Measurements from ENCODE around the gene NT5C1B. TPM values are rescaled to one million over a fixed set of nuclear protein-coding genes. Genes with fewer than 3 reads are reported as not detected.

The NT5C1B gene
- total RNA-seq, 2 donors from 2014 or later, result not detected

DNA sequence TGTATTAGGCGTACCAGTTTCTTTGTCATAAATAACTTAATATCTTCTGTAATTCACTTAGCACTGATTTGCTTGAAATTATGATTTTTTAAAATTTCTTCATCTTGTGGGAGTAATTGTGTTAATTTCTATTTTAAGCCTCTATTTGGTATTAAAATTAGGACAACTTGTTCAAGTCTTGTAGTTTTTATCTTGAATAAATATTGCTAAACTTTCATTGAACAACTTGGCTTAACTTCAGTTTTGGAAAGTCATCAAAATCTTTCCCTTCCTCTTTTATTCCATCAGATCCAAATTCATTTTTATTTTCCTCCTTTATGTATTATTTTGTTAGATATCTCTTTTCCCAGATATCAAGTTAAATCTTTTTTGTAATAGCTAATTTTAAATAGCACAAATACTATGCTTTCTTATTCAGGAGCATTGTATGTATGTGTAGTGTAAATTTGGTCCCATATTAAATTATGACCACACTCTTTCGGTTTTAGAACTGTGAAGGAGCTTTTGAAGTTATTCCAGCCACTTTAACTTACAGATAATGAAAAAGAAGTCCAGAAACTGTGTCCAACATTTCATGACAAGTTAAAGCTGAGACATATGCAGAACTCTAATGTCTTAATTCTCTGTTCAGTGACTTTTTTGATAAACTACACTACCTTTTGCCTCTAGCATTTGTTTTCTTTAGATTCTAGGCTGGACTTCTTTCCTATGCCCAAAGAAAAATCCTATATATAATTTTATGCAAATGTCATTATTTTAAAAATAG lies 31.7 kb upstream of the NT5C1B start:
- Histone ChIP-seq H3K9me3 (ENCODE audit: control insufficient read depth, low read length) (no peaks in the 10 kb centered on the region), H3K4me1 (ENCODE audit: control insufficient read depth, insufficient read depth, low read length) (no peaks in the 10 kb centered on the region), H3K27ac (ENCODE audit: low read depth, low read length) (no peak overlapping the region), H3K9ac (ENCODE audit: extremely low read depth, low read length, poor library complexity, severe bottlenecking) (no peak overlapping the region), H3K27me3 (ENCODE audit: control insufficient read depth, insufficient read depth, low read length, poor library complexity, severe bottlenecking) (no peaks in the 10 kb centered on the region), H3K36me3 (ENCODE audit: control insufficient read depth, insufficient read depth, low read length) (no peaks in the 10 kb centered on the region), H3K4me3 (ENCODE audit: low read length) (no peak overlapping the region)
- Mint-ChIP-seq H3K27me3 (ENCODE audit: insufficient read depth) (no peaks in the 10 kb centered on the region), H3K9me3 (peaks cover 11% of the 10 kb centered on the region), H3K4me1 (peaks cover 3% of the 10 kb centered on the region), H3K36me3 (ENCODE audit: low read depth) (no peaks in the 10 kb centered on the region), H3K4me3 (no peak overlapping the region), H3K27ac (no peak overlapping the region)
- TF ChIP-seq, protein P1, sequence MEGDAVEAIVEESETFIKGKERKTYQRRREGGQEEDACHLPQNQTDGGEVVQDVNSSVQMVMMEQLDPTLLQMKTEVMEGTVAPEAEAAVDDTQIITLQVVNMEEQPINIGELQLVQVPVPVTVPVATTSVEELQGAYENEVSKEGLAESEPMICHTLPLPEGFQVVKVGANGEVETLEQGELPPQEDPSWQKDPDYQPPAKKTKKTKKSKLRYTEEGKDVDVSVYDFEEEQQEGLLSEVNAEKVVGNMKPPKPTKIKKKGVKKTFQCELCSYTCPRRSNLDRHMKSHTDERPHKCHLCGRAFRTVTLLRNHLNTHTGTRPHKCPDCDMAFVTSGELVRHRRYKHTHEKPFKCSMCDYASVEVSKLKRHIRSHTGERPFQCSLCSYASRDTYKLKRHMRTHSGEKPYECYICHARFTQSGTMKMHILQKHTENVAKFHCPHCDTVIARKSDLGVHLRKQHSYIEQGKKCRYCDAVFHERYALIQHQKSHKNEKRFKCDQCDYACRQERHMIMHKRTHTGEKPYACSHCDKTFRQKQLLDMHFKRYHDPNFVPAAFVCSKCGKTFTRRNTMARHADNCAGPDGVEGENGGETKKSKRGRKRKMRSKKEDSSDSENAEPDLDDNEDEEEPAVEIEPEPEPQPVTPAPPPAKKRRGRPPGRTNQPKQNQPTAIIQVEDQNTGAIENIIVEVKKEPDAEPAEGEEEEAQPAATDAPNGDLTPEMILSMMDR (conservative IDR thresholded peaks at IDR 0.05), result no peak
- WGBS, 2 experiments (ENCODE audit: insufficient coverage in 1 of 2, insufficient read length in 1 of 2), result 93% methylated on average over 1 of the region's 2 CpGs; no CpG with 5 or more reads in 1 of the 2 experiments
- no peak for DNase-seq

DNA sequence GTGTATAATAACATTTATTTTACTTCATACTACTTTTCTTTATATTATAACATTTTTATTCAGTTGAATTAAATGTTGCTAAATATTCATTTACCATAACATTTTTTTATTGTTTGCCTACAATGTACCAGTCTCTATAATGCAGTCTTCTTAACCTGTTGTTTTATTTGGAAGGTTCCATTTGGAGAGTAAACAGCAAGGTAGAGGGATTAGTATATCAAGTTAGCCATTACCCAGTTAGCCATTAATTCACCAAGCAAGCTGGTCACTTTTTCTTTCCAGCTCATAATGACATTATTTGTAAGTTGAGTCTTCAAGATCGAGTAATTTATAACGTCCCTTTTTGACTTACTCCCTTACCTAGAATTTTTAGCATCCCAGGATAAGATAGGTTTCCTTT lies 29.7 kb upstream of the NT5C1B start:
- Mint-ChIP-seq H3K4me1 (peaks cover 3% of the 10 kb centered on the region), H3K36me3 (ENCODE audit: low read depth) (no peaks in the 10 kb centered on the region), H3K27me3 (ENCODE audit: insufficient read depth) (no peaks in the 10 kb centered on the region), H3K9me3 (peaks cover 11% of the 10 kb centered on the region), H3K27ac (no peak overlapping the region), H3K4me3 (no peak overlapping the region)
- Histone ChIP-seq H3K4me3 (ENCODE audit: low read length) (no peak overlapping the region), H3K27me3 (ENCODE audit: control insufficient read depth, insufficient read depth, low read length, poor library complexity, severe bottlenecking) (no peaks in the 10 kb centered on the region), H3K36me3 (ENCODE audit: control insufficient read depth, insufficient read depth, low read length) (no peaks in the 10 kb centered on the region), H3K9me3 (ENCODE audit: control insufficient read depth, low read length) (no peaks in the 10 kb centered on the region), H3K27ac (ENCODE audit: low read depth, low read length) (no peak overlapping the region), H3K9ac (ENCODE audit: extremely low read depth, low read length, poor library complexity, severe bottlenecking) (no peak overlapping the region), H3K4me1 (ENCODE audit: control insufficient read depth, insufficient read depth, low read length) (no peaks in the 10 kb centered on the region)
- TF ChIP-seq, protein P1 (conservative IDR thresholded peaks at IDR 0.05), result no peak
- WGBS, 2 experiments (ENCODE audit: insufficient coverage in 1 of 2, insufficient read length in 1 of 2), result 76 to 94% methylated on average over 2 of the region's 2 CpGs
- DNase-seq, result no peak

DNA sequence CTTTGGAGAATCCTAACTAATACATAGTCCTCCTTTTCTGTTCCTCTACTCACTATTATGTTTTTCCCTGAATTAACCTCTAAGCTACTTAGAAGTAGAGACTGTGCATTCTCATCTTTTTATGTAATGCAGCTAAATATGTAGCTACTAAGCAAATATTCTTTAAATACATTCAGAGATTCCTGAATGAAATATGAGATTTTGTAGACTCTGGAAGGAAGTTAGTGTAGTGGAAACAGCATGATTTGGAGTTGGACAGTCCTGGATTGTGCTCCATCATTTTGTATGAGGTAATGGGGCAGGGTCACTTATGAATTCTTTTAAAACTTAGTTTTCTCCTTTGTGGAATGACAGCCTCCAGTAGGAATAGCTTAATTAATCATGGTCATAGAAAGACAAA lies 24.7 kb upstream of the NT5C1B start:
- no peak for DNase-seq
- no peaks in the 10 kb centered on the region for H3K27me3 ChIP-seq (ENCODE audit: control insufficient read depth, insufficient read depth, low read length, poor library complexity, severe bottlenecking)
- Mint-ChIP-seq H3K4me3 (no peak overlapping the region), H3K9me3 (peaks cover 11% of the 10 kb centered on the region), H3K36me3 (ENCODE audit: low read depth) (no peaks in the 10 kb centered on the region), H3K27ac (no peak overlapping the region), H3K27me3 (ENCODE audit: insufficient read depth) (no peaks in the 10 kb centered on the region), H3K4me1 (peaks cover 7% of the 10 kb centered on the region)
- TF ChIP-seq, protein P1 (conservative IDR thresholded peaks at IDR 0.05), result no peak
- H3K36me3 ChIP-seq (ENCODE audit: control insufficient read depth, insufficient read depth, low read length), result no peaks in the 10 kb centered on the region
- no peak overlapping the region for H3K27ac ChIP-seq (ENCODE audit: low read depth, low read length)
- H3K9ac ChIP-seq (ENCODE audit: extremely low read depth, low read length, poor library complexity, severe bottlenecking), result no peak overlapping the region
- no peaks in the 10 kb centered on the region for H3K4me1 ChIP-seq (ENCODE audit: control insufficient read depth, insufficient read depth, low read length)
- no peak overlapping the region for H3K4me3 ChIP-seq (ENCODE audit: low read length)
- H3K9me3 ChIP-seq (ENCODE audit: control insufficient read depth, low read length), result no peaks in the 10 kb centered on the region
